Osteocyte (in vitro differentiated cells): ENCODE data around the gene MSN. TPM values are rescaled to one million over a fixed set of nuclear protein-coding genes. Genes with fewer than 3 reads are reported as not detected.

ENCODE experiments used
- DNase-seq: peaks from one replicate; pipeline ENCODE4 v3.0.0; 2021; ENCODE audit warnings: mixed read lengths; ENCODE audit not compliant: unreplicated experiment; ENCODE audit errors: extremely low spot score
- H3K27ac Mint-ChIP-seq: one replicate; pipeline ENCODE4 v1.8.0; 2021; ENCODE audit warnings: mild to moderate bottlenecking, mixed read lengths; ENCODE audit not compliant: unreplicated experiment
- H3K27me3 Mint-ChIP-seq: one replicate; pipeline ENCODE4 v1.8.0; 2021; ENCODE audit warnings: mixed read lengths; ENCODE audit not compliant: unreplicated experiment
- H3K36me3 Mint-ChIP-seq: one replicate; pipeline ENCODE4 v1.8.0; 2021; ENCODE audit warnings: mixed read lengths; ENCODE audit not compliant: unreplicated experiment
- H3K4me1 Mint-ChIP-seq: one replicate; pipeline ENCODE4 v1.8.0; 2021; ENCODE audit warnings: mixed read lengths; ENCODE audit not compliant: unreplicated experiment
- H3K4me3 Mint-ChIP-seq: one replicate; pipeline ENCODE4 v1.8.0; 2021; ENCODE audit warnings: mild to moderate bottlenecking, moderate library complexity, mixed read lengths; ENCODE audit not compliant: unreplicated experiment
- H3K9me3 Mint-ChIP-seq: one replicate; pipeline ENCODE4 v1.8.0; 2021; ENCODE audit warnings: mixed read lengths; ENCODE audit not compliant: unreplicated experiment
- CTCF ChIP-seq: fragments of 200-600 bp; sonication (generic); IDR thresholded peaks from 2 replicates; pipeline ENCODE4 v1.5.0; 2021; ENCODE audit warnings: antibody characterized with exemption, mild to moderate bottlenecking, moderate library complexity
- total RNA-seq: library from RNA; stranded (reverse); gene quantifications from 2 replicates; pipeline ENCODE4 v1.2.1, GENCODE V29; 2021

Gene MSN
- total RNA-seq, 1 donor from 2014 or later: 236 TPM

DNA sequence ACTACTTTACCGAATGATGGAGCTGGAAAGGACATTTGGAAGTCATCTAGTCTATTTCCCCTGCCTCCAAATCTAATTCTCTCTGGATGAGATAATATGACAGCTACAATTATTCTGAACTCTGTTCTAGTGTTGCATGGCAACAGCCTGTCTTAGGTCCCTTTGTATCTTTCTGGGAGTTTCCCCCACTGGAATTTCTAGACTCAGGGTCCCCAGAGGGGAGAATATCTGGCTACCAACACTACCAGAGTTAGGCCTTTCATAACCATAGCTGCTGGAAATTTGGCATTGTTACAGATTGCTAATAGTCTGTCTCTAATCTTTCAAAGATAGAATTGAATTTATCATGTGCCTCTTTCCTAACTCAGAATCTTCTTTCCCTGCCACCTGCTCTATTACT, 4.5 kb downstream of the MSN start:
- H3K9me3 Mint-ChIP-seq: peaks cover 4% of the 10 kb centered on the region
- no peak for TF ChIP-seq CTCF
- no peaks in the 10 kb centered on the region for H3K27me3 Mint-ChIP-seq
- no peaks in the 10 kb centered on the region for H3K36me3 Mint-ChIP-seq
- no peak overlapping the region for H3K4me3 Mint-ChIP-seq
- H3K27ac Mint-ChIP-seq: peak overlapping the region; percentile 62
- no peak for DNase-seq
- peaks cover 48% of the 10 kb centered on the region for H3K4me1 Mint-ChIP-seq

DNA sequence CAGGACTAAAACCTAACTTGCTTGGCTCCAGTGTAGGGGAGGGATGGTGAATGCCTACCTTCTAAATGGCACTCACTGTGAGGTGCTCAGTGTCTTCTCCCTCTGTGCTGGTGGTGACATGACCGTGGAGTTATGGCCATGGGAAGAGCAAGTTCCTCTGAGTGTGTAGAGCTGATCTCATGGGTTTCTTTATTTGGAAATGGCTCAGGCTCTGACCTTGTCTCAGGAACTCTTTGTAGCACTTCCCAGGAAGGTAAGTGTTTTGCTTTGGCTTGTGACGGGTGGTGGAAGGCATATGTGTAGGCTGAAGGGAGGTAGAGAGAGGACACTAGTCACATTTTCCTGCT, 6.4 kb downstream of the MSN start:
- peak overlapping the region; percentile 57 for H3K27ac Mint-ChIP-seq
- no peak overlapping the region for H3K4me3 Mint-ChIP-seq
- H3K27me3 Mint-ChIP-seq: no peaks in the 10 kb centered on the region
- peaks cover 4% of the 10 kb centered on the region for H3K9me3 Mint-ChIP-seq
- TF ChIP-seq CTCF: no peak
- peaks cover 59% of the 10 kb centered on the region for H3K4me1 Mint-ChIP-seq
- no peak for DNase-seq
- H3K36me3 Mint-ChIP-seq: no peaks in the 10 kb centered on the region

DNA sequence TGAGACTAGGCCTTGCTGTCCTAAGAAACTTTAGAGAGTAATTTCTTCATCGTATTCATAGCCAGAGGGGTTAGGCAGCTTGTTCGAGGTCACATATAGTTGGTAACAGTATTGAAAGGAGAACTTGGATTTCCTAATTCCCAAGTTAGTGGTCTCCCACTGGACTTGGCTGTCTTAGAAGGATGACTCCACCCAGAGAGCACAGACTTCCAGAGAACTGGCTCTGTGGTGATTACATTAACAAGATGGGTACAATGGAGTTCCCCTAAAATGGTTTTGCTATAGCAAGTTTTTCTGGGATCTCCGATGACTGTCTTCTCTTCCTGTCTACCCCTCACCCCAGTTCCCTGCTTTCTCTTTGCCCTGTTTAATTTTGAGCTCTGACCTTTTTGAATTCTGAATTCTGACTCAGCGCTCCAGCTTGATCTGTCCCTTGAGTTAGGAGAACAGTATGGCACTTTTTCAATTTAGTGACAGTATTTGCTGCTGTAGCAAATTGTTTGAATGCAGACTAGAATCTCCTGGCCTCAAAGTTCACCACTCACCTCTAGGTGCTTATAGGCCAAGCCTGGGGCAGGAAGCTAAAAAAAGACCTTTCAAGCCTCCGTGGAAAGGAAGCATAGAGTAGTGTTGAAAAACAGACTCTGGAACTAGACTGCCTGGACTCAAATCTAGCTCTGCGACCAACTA, 6.9 kb downstream of the MSN start:
- peak overlapping the region; percentile 57 for H3K27ac Mint-ChIP-seq
- no peak for TF ChIP-seq CTCF
- H3K9me3 Mint-ChIP-seq: peaks cover 3% of the 10 kb centered on the region
- peaks cover 62% of the 10 kb centered on the region for H3K4me1 Mint-ChIP-seq
- H3K27me3 Mint-ChIP-seq: no peaks in the 10 kb centered on the region
- no peak for DNase-seq
- H3K4me3 Mint-ChIP-seq: no peak overlapping the region
- no peaks in the 10 kb centered on the region for H3K36me3 Mint-ChIP-seq

DNA sequence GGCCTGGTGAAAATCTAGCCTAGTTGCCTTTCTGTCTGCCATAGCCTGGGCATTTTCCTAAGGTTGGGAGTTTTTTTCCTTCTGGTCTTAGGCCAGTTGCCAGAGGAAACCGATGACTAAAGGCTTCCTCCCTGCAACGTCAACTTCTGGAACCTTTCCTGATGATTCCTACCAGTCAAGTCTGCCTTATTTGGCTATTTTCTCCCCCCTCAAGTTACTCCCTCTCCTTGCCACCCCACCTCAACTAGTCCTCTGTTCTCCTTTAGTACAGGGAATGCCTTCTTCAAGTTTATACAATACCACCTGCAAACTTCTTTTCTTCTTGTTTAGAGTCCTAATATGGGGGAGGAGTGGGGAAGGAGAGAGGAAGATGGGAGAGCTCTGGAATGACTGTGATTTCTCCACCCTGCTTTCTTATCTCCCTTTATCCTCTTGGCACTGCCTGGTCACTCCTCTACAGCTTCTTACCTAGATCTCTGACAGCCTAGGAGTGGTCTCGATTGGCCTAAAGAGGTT, 10.6 kb downstream of the MSN start:
- Mint-ChIP-seq H3K4me3 (no peak overlapping the region), H3K4me1 (peaks cover 31% of the 10 kb centered on the region), H3K27me3 (no peaks in the 10 kb centered on the region), H3K27ac (peak overlapping the region; percentile 86), H3K9me3 (no peaks in the 10 kb centered on the region), H3K36me3 (peaks cover 2% of the 10 kb centered on the region)
- no peak for TF ChIP-seq CTCF
- DNase-seq: no peak

GRCh38 chrX:65679071-65679540, 11.7 kb downstream of the MSN start:
- no peak overlapping the region for H3K4me3 Mint-ChIP-seq
- peaks cover 2% of the 10 kb centered on the region for H3K36me3 Mint-ChIP-seq
- H3K4me1 Mint-ChIP-seq: peaks cover 30% of the 10 kb centered on the region
- no peak for TF ChIP-seq CTCF
- H3K27me3 Mint-ChIP-seq: no peaks in the 10 kb centered on the region
- DNase-seq: no peak
- no peaks in the 10 kb centered on the region for H3K9me3 Mint-ChIP-seq
- peak overlapping the region; percentile 86 for H3K27ac Mint-ChIP-seq
